ENCODE results near the gene SORT1.
"Not testable (repeated sequence)": the region's sequence is repeated elsewhere in the genome, so short reads cannot be mapped to it uniquely, and the experiment has no call there.

SORT1 gene

GRCh38 chr1:109383087-109383779, 14.5 kb downstream of the SORT1 start:
- DNase-seq (ENCODE audit: extremely low read depth in 1 of 2, low read depth in 1 of 2), result no peak

DNA sequence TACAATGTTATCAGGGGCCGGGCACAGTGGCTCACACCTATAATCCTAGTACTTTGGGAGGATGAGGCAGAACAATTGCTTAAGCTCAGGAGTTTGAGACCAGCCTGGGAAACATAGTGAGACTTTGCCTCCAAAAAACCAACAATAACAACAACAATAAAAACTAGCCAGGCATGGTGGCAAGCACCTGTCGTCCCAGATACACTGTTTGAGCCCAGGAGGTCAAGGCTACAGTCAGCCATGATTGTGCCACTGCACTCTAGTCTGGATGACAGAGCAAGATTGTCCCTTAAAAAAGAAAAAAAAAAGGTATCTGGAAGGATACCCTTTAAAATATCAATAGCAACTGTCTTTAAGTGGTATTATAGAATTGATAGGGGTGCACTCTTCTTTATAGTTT, 16.1 kb downstream of the SORT1 start:
- DNase-seq (ENCODE audit: extremely low read depth in 1 of 2, low read depth in 1 of 2), result no peak

DNA sequence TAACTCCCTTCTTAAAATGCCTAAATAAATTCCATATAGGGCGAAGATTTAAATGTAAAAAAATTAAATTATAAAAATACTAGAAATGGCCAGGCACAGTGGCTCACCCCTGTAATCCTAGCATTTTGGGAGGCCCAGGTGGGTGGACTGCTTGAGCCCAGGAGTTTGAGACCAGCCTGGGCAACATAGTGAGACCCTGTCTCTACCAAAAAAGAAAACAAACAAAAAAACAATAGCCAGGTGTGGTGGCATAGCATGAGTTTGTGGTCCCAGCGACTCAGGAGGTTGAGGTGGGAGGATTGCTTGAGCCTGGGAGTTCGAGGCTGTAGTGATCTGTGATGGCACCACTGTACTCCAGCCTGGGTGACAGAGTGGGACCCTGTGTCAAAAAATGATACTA, 17.8 kb downstream of the SORT1 start:
- no peak for DNase-seq (ENCODE audit: extremely low read depth in 1 of 2, low read depth in 1 of 2)

DNA sequence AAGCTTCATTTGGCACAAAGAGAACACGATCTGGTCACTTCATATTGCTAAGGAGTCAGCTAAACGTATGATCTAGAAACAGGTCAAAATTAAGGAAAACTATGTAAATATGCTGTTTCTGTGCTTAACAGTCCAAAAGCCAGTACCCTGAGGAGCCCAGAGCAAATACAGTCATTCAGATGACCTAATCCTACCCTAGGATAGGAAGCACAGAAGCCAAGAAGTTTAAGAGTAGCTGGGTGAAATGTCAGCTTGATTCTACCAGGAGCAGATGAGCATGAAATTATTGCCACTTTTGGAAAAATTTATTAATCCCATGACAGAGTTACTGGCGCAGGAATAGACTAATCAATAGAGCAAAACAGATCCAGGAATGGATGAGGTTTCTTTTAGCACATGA, 18.3 kb downstream of the SORT1 start:
- no peak for DNase-seq (ENCODE audit: extremely low read depth in 1 of 2, low read depth in 1 of 2)

DNA sequence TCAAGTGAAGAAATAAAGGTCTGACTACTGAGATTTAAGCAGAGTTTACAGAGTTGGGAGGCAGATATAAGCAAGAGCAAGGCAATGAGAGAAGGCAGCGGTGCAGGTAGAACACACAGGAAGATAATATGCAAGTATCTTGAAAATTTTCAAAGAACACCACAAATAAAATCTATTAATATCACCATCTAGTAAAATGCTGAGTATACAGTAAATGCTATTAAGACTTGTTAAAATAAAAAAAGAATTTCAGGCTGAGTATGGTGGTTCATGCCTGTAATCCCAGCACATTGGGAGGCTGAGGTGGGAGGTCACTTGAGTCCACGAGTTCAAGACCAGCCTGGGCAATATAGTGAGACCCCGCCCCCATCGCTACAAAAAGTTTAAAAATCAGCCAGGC, 20.0 kb downstream of the SORT1 start:
- no peak for DNase-seq (ENCODE audit: extremely low read depth in 1 of 2, low read depth in 1 of 2)

GRCh38 chr1:109373696-109374095, 24.0 kb downstream of the SORT1 start:
- not testable (repeated sequence) for DNase-seq (ENCODE audit: extremely low read depth in 1 of 2, low read depth in 1 of 2)

DNA sequence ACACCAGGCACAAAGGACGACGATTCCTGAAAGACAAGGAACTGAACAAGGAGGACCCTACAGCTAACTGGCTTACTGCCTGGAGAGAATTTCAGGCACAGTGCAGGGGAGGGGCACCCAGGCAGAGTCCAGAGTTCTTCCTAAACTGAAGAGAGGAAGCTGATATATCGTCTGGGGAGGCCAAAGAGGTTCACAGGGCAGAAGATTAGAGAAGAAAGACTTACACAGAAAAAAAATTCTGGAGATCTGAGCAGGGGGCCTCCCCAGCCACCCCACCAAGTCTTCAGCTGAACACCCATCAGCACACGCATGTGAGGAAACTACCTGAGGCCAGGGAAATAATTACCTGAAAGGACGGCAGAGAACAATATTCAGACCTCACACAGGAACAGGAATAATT, 24.6 kb downstream of the SORT1 start:
- no peak for DNase-seq (ENCODE audit: extremely low read depth in 1 of 2, low read depth in 1 of 2)

DNA sequence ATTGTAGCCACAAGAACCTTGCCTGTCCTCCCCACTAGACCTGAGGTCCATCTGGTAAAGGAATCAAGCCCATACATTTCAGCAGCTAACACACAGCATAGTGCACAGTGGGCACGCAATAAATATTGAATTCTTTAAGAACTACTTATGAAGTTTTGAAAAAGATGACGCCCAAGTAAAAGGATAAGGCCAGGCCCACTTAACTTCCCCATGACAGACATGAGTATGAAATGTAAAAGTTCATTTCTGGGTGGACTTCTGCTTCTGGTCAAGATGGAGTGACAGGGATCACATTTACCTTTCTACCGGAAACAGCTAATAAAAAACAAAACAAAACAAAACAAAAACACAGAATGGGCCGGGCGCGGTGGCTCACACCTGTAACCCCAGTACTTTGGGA, 25.4 kb downstream of the SORT1 start:
- DNase-seq (ENCODE audit: extremely low read depth in 1 of 2, low read depth in 1 of 2), result no peak

GRCh38 chr1:109371341-109371739, 26.4 kb downstream of the SORT1 start:
- DNase-seq (ENCODE audit: extremely low read depth in 1 of 2, low read depth in 1 of 2), result no peak

DNA sequence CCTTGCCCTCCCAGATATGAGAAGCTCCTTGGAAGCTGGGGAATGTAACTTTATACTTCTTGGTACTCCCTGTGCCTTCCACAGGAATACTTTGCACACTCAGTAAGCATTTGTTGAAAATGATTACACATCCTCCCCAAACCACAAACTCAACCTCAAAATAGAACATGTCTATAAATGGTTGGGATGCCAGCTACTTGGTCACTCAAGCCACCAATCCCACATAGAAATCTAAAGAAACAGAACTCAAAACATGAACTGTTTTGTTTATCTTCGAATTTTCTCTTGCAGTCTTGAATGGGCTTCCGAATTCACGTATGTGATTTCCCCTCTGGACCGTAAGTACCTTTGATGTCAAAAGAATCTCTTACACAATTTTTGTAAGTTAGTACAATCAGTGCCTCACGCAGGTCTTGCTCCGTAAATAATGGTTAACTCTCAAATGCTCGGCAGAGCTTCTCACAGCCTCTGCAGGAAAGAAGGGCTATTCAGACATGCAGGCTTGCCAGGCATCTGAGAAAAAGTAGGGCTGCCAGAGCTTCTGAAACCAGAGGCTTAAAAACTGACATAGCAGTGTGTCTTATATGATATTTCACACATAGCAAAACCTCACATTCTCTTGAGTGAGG, 26.9 kb downstream of the SORT1 start:
- no peak for DNase-seq (ENCODE audit: extremely low read depth in 1 of 2, low read depth in 1 of 2)

- DNase-seq (ENCODE audit: extremely low read depth in 1 of 2, low read depth in 1 of 2), result no peak
Observed at GRCh38 chr1:109369167-109369746, 28.5 kb downstream of the SORT1 start.

DNA sequence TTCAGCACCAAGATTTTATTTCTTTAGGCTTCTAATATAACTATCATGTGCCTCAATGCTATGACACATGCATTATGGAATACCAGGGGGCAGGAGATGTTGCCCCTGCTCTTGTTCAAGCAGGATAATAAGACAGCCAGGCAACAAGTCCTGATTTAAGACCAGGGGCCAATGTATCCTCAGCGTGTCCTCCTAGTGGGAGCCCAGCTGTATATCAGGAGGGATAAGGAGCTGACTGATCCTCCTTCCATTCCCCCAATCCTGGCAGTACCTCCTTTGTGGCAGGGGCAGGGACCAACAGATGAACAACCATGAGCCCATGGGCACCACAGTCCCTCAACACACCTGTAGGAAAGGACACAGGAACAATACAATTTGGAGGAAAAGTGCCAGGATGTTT, 29.3 kb downstream of the SORT1 start:
- no peak for DNase-seq (ENCODE audit: extremely low read depth in 1 of 2, low read depth in 1 of 2)

DNA sequence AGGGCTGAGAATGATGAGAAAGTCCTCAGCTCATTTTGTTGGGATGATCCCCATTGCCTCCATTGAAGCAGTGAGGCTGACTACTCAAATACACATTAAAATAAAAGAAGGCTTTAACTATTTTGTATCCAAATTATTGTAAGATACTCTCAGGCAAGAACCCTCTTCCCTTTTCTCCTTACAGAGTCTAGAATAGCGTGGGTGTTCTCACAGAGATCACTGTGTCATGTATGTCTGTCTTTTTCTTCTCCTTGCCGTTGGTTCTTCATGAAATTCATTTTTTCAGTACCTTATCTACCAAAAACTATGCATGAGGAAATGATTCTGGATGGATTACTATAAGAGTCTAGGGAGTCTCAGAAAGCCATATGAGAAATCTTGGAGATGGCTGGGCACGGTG, 30.1 kb downstream of the SORT1 start:
- DNase-seq (ENCODE audit: extremely low read depth in 1 of 2, low read depth in 1 of 2), result no peak

DNA sequence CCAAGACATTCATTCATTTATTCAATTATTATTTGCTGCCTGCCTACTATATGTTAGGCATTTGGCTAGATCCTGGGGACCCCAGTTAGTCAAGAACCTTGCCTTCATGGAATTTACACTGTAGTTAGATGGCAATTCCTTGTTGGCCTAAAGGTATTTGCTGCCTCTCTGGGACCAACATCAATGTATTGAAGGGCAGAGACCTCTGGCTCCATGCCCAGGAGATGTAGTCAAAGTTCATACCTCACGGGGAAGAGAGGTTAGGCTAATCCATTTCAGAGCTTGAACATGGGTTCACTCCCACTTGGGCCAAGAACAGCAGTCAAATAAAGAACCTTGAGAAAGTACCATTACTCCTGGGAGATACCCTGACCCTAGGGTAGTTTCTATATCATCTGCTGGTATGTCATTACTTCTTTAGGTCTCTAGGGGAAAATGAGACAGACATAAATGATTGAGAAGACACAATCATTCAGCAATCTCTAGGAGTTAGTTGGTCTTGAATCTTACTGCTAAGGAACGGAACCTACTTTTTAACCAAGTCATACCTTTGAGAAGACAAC, 32.0 kb downstream of the SORT1 start:
- no peak for DNase-seq (ENCODE audit: extremely low read depth in 1 of 2, low read depth in 1 of 2)

- DNase-seq (ENCODE audit: extremely low read depth in 1 of 2, low read depth in 1 of 2), result no peak
Observed at GRCh38 chr1:109361649-109362048, 36.1 kb downstream of the SORT1 start.

DNA sequence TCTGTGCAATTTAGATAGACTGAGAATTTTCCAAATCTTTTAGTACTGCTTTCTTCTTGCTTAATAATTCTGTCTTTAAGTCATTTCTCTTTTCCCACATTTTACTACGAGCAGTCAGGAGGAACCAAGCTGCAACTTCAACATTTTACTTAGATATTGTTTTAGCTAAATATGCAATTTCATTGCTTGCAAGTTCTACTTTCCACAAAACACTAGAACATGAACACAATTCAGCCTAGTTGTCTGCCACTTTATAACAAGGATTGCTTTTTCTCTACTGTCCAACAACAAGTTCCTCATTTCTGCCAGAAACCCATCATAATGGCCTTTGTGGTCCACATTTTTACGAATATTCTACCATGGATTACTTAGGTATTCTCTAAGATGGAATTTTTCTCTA, 36.6 kb downstream of the SORT1 start:
- DNase-seq (ENCODE audit: extremely low read depth in 1 of 2, low read depth in 1 of 2), result no peak

DNA sequence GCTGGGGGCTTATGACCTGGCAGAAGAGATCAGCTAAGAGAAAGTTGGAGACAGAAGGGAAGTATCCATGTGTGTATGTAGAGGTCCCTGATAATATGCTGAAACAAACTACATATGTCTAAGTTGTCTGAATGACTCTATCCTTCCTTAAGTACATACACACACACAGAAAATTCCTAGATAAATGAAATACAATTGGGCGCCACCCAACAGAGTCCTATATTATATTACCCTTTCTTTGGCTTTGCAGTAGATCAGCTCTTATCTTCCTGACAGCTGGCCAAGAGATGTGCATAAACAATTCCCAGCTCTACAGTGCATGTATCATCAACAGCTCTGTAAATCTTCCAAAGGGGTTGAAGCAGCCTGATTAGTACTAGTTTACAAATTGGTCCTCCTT, 40.1 kb downstream of the SORT1 start:
- no peak for DNase-seq (ENCODE audit: extremely low read depth in 1 of 2, low read depth in 1 of 2)

DNA sequence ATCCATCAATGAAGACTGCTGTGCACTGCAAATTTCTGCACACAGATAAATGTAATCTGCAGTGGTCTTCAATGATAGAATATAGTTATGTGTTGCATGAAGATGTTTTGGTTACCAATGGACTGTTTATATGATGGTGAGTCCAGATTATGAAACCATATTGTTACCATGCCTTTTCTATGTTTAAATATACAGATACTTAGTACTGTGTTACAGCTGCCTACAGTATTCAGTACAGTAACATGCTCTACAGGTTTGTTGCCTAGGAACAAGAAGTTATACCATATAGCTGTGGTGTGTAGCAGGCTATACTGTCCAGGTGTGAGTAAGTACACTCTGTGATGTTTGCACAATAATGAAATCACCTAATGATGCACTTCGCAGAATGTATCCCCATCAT, 40.8 kb downstream of the SORT1 start:
- DNase-seq (ENCODE audit: extremely low read depth in 1 of 2, low read depth in 1 of 2), result no peak

DNA sequence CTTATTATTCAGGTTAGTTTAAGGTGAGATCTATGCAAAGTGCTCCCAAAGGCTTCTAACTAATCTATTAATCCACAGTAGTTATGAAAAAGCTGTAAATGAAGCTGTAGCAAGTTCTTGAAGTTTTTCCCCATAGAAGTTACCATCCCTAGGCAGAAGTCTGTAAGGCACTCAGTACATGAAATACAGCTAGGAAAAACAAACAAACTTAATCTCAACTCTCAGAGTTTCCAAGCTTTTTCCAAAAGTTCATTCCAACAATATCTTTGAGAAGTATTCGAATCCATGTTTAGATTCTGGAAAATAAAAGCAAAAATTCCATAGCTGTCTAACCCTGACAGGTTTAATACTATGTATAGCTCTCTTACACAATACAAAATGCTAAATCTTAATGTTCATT, 41.2 kb downstream of the SORT1 start:
- DNase-seq (ENCODE audit: extremely low read depth in 1 of 2, low read depth in 1 of 2), result no peak

GRCh38 chr1:109354929-109355328, 42.8 kb downstream of the SORT1 start:
- DNase-seq (ENCODE audit: extremely low read depth in 1 of 2, low read depth in 1 of 2), result no peak

DNA sequence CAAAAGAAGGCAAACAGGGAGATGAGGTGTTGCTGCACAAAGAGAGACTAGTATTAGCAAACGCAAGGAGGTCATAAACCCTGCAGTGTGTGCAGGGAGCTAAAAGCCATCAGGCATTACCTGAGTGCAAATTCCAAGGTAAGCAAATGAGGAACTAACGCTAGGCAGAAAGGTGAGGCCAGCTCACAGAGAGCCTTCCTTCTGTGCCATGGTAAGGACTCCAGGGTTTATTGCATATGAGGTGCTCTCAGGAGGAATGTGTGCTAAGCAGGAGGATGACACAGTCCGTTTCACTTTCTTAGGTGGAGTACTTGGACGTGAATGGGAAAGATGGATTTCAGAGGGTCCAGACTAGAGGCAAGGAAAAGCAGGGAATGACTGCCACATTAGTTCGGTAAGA, 46.3 kb downstream of the SORT1 start:
- no peak for DNase-seq (ENCODE audit: extremely low read depth in 1 of 2, low read depth in 1 of 2)

GRCh38 chr1:109350655-109351054, 47.1 kb downstream of the SORT1 start:
- no peak for DNase-seq (ENCODE audit: extremely low read depth in 1 of 2, low read depth in 1 of 2)

Measured in activated CD8-positive, alpha-beta memory T cell treated with anti-CD3 and anti-CD28 coated beads for 1 hour (primary cell).